Osteocyte (in vitro differentiated cells): ENCODE data around the gene ASB3. TPM values are rescaled to one million over a fixed set of nuclear protein-coding genes. Genes with fewer than 3 reads are reported as not detected.
A peak's percentile ranks its signal among the peaks of the same experiment; 100 is the strongest.

Experiments
- DNase-seq: peaks from one replicate; pipeline ENCODE4 v3.0.0; 2021; ENCODE audit warnings: mixed read lengths; ENCODE audit not compliant: unreplicated experiment; ENCODE audit errors: extremely low spot score
- H3K27ac Mint-ChIP-seq: one replicate; pipeline ENCODE4 v1.8.0; 2021; ENCODE audit warnings: mild to moderate bottlenecking, mixed read lengths; ENCODE audit not compliant: unreplicated experiment
- H3K27me3 Mint-ChIP-seq: one replicate; pipeline ENCODE4 v1.8.0; 2021; ENCODE audit warnings: mixed read lengths; ENCODE audit not compliant: unreplicated experiment
- H3K36me3 Mint-ChIP-seq: one replicate; pipeline ENCODE4 v1.8.0; 2021; ENCODE audit warnings: mixed read lengths; ENCODE audit not compliant: unreplicated experiment
- H3K4me1 Mint-ChIP-seq: one replicate; pipeline ENCODE4 v1.8.0; 2021; ENCODE audit warnings: mixed read lengths; ENCODE audit not compliant: unreplicated experiment
- H3K4me3 Mint-ChIP-seq: one replicate; pipeline ENCODE4 v1.8.0; 2021; ENCODE audit warnings: mild to moderate bottlenecking, moderate library complexity, mixed read lengths; ENCODE audit not compliant: unreplicated experiment
- H3K9me3 Mint-ChIP-seq: one replicate; pipeline ENCODE4 v1.8.0; 2021; ENCODE audit warnings: mixed read lengths; ENCODE audit not compliant: unreplicated experiment
- total RNA-seq: library from RNA; stranded (reverse); gene quantifications from 2 replicates; pipeline ENCODE4 v1.2.1, GENCODE V29; 2021
- TF ChIP-seq, protein P1 (sequence below): fragments of 200-600 bp; sonication (generic); IDR thresholded peaks from 2 replicates; pipeline ENCODE4 v1.5.0; 2021; ENCODE audit warnings: antibody characterized with exemption, mild to moderate bottlenecking, moderate library complexity

ASB3 gene
- total RNA-seq, 1 donor from 2014 or later = 21.8 TPM

DNA sequence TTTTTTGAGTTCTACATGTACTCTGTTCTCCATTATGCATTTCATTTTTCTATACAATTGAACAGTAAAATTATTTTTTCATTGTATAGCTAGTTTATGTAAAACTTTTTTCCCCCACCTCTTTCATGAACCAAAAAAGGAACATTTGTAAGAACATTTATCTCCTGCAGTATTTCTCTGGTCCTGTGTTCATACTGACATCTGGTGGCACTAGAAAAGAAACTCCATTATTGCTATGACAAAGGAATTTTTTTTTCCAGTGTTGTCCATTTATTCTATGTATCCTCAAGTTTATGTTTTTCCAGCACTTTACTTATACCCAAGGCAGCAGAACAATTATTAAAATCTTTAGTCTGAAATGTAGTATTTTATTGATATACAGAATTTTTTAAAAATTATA, 46.6 kb downstream of the ASB3 start:
- no peak overlapping the region for H3K4me3 Mint-ChIP-seq
- H3K27me3 Mint-ChIP-seq = no peaks in the 10 kb centered on the region
- no peak overlapping the region for H3K27ac Mint-ChIP-seq
- peaks cover 4% of the 10 kb centered on the region for H3K9me3 Mint-ChIP-seq
- peaks cover 26% of the 10 kb centered on the region for H3K36me3 Mint-ChIP-seq
- TF ChIP-seq, protein P1, sequence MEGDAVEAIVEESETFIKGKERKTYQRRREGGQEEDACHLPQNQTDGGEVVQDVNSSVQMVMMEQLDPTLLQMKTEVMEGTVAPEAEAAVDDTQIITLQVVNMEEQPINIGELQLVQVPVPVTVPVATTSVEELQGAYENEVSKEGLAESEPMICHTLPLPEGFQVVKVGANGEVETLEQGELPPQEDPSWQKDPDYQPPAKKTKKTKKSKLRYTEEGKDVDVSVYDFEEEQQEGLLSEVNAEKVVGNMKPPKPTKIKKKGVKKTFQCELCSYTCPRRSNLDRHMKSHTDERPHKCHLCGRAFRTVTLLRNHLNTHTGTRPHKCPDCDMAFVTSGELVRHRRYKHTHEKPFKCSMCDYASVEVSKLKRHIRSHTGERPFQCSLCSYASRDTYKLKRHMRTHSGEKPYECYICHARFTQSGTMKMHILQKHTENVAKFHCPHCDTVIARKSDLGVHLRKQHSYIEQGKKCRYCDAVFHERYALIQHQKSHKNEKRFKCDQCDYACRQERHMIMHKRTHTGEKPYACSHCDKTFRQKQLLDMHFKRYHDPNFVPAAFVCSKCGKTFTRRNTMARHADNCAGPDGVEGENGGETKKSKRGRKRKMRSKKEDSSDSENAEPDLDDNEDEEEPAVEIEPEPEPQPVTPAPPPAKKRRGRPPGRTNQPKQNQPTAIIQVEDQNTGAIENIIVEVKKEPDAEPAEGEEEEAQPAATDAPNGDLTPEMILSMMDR = peak; percentile 67
- H3K4me1 Mint-ChIP-seq = peaks cover 31% of the 10 kb centered on the region
- no peak for DNase-seq

DNA sequence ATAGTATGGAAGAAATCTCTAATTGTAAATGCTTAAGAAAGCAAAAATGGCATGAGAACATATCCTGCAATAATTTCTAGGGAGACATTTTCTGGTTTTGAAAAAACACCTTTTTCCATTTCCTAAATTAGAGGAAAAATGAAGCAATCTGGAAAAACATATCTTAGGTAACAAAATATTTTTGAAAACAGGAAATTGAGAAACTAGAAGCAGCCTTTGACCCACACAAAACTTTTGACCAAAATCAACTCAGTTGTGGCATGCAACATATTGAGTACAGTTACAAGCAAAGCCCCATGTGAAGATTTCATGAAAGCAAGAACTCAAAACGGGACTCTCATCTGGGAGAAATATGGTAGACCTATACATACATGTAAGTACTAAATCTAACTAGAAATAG, 47.7 kb downstream of the ASB3 start:
- Mint-ChIP-seq H3K27me3 (no peaks in the 10 kb centered on the region), H3K36me3 (peaks cover 35% of the 10 kb centered on the region), H3K27ac (no peak overlapping the region), H3K4me1 (peaks cover 24% of the 10 kb centered on the region), H3K4me3 (no peak overlapping the region), H3K9me3 (peaks cover 12% of the 10 kb centered on the region)
- no peak for DNase-seq
- TF ChIP-seq, protein P1 = no peak

DNA sequence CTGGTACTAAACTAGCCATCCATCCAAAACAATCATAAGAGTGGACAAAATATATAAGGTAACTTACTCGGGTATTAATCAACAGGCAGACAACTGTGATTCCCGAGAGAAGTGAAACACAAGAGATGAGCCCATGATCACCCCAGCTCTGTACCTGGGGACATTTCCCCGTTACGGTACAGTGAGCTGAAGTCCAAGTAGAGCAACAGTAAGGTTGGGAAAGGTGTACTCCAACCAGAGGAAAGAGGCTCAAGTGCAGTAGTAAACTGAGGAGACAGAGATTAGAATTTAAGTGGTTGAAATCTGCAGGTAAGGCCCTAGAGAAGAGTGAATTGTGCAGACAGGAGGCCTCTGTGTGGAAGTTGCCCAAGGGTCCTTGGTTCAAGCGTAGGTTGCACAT, 49.7 kb downstream of the ASB3 start:
- Mint-ChIP-seq H3K9me3 (peaks cover 12% of the 10 kb centered on the region), H3K4me3 (no peak overlapping the region), H3K4me1 (peaks cover 16% of the 10 kb centered on the region), H3K36me3 (peaks cover 27% of the 10 kb centered on the region), H3K27me3 (no peaks in the 10 kb centered on the region), H3K27ac (no peak overlapping the region)
- DNase-seq = no peak
- TF ChIP-seq, protein P1 = no peak

DNA sequence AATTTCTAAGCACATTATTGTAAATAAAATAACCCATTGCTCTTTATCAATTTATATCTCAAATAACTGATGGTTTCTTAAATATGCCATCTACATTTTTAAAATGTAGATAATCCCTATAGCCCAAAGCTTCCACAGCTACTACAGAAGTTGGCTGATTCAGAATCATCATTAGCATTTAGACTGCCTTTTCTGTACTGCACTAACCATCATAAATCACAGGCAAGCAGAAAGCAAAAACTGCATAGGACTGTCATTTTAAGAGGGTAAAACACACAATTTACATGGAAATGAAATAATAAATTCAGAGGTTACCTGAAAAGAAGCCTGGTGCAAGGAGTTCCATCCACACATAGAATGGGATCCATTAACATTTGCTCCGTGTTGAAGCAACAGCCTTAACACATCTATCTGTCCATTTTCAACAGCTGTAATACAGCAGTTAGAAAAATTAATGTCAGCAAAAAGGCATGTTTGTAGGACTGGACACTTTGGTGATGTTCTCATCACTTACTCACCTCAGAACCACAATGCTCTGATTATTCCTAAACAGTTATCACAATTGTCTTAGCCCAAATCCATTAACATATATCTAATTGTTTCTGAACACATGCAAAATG, 57.5 kb downstream of the ASB3 start:
- Mint-ChIP-seq H3K9me3 (peaks cover 2% of the 10 kb centered on the region), H3K27me3 (no peaks in the 10 kb centered on the region), H3K27ac (no peak overlapping the region), H3K4me1 (no peaks in the 10 kb centered on the region), H3K36me3 (peaks cover 41% of the 10 kb centered on the region), H3K4me3 (no peak overlapping the region)
- DNase-seq = no peak
- TF ChIP-seq, protein P1 = no peak

DNA sequence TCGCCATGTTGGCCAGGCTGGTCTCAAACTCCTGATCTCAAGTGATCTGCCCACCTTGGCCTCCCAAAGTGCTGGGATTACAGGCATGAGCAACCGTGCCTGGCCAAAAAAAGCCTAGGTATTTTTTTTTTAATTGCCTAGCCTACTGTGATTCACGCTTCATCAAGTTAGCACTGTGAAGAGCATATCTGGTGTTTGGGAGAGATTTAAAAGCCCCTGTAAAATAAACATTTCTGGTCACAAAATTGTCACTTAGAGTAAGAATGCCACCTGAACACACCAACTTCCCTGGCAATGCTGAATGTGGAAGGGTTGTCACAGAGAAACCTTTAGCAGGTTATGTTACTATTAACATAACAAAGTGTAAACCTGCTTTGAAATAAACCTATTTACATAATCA, 58.8 kb downstream of the ASB3 start:
- DNase-seq = no peak
- H3K36me3 Mint-ChIP-seq = peaks cover 38% of the 10 kb centered on the region
- H3K4me3 Mint-ChIP-seq = no peak overlapping the region
- TF ChIP-seq, protein P1 = no peak
- no peaks in the 10 kb centered on the region for H3K9me3 Mint-ChIP-seq
- no peaks in the 10 kb centered on the region for H3K4me1 Mint-ChIP-seq
- H3K27ac Mint-ChIP-seq = no peak overlapping the region
- no peaks in the 10 kb centered on the region for H3K27me3 Mint-ChIP-seq
